ENCODE measurements around the gene VAV2.

Gene VAV2

GRCh38 chr9:133830711-133831110 lies 161.4 kb downstream of the VAV2 start:
- DNase-seq, result no peak

DNA sequence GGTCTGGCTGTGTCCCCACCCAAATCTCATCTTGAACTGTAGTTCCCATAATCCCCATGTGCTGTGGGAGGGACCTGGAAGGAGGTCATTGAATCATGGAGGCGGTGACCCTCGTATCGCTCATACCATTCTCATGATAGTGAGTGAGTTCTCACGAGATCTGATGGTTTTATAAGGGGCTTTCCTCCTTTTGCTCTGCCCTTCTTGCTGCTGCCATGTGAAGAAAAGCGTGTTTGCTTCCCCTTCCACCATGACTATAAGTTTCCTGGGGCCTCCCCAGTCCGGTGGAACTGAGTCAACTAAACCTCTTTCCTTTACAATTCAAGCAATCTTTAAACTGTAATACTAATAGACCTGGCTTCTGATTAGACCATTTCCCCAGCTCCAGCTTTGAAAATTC lies 161.8 kb downstream of the VAV2 start:
- DNase-seq, result no peak

- DNase-seq, result no peak
Measured at GRCh38 chr9:133828338-133828997, 163.7 kb downstream of the VAV2 start.

GRCh38 chr9:133826289-133827085 lies 165.6 kb downstream of the VAV2 start:
- DNase-seq, result no peak

DNA sequence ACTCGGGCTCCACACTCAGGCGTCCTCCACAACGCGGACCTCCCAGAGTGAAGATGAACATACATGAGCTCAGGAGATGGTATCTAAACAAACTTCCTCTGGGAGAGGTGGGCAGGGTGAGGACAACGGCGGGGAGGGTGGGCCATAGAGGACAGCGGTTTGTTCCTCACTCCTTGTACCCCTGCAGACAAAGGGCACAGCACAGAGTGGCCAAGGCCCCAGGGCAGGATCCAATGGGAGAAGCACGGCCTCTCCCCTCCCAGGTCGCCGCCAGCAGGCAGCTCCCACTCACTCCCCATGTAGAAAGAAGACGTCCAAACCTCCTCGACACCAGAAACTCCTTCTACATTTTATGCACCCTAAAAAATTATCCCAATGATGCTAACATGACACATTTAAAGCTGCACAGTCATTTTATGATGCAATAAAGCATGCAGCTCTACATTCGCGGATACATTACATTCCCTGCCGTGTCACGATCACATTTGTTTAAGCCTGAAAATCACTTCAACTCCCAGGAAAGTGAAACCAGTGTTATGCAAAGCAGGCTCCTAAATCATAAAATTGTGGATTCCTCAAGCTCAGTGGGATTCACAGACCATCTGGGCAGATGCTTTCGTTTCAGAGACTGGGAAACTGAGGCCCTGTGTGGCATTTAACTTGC lies 166.4 kb downstream of the VAV2 start:
- no peak for DNase-seq

GRCh38 chr9:133824802-133825186 lies 167.3 kb downstream of the VAV2 start:
- no peak for DNase-seq

- DNase-seq, result no peak
Measured at GRCh38 chr9:133824106-133824801, 167.9 kb downstream of the VAV2 start.

GRCh38 chr9:133823189-133824105 lies 168.7 kb downstream of the VAV2 start:
- no peak for DNase-seq

DNA sequence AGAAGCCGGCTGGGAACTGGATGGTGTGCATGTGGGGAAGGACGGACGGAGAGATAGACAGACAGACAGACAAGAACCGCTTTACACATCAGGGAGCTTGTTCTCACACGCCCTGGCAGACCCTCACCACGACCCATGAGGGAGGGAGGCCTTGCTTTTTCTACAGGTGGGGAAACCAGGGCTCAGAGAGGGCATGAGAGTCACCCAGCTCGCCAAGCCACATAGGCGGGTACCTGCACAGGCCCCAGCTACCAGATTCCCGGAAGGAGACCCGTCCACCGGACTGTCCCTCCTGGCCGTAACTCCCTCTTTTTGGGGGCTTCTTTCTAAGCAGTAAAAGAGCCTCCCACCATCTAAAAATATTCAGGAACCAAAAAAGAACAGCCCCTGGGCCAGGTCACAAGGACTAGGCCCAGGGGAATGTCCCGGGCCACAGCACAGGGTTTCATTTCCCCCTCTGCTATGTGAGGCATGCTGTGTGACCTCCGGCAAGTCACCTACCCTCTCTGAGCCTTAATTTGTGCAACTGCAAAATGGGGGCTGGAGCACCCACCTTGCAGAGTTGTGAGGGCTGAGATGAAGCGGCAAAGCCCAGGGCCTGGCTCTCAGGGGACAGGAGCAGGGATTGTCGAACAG lies 169.6 kb downstream of the VAV2 start:
- DNase-seq, result no peak

DNA sequence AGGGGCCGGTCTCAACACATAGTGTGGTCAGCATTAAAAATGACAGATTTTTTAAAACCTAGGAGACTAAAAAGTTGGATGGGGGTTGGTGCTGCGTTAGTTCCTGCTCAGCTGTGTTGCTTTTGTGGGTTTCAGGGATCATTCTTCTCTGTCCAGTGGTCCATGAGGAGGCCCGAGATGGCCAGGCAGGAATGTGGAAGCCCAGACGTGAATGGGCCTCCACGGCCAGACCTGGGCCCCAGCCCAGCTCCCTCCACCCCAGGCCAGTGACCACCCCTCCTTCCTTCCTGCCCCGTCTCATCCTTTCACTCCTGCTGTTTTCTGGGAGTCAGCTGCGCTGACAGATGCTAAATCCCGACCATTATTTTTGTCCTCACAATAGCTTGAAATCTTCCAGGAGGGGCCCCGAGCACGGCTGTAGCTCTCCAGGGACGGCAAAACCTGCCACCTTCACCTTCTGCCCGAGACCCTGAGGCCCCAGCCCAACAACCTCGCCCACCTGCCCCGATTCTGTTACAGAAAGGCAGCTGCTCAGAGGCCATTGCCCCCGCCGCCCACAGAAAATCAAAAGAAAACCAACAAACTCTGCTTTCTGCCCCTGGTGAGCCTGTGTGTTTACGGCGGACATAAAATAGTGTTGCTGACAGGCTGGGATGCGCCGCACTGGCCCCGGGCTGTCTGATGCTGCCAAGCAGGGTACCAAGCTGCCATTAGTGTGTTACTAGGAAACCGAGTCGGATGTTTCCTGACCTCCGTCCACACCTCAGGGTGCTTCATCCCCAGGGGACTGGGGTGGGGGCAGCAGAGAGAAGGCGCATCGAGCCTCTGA lies 170.3 kb downstream of the VAV2 start:
- DNase-seq, result peak; percentile 8

DNA sequence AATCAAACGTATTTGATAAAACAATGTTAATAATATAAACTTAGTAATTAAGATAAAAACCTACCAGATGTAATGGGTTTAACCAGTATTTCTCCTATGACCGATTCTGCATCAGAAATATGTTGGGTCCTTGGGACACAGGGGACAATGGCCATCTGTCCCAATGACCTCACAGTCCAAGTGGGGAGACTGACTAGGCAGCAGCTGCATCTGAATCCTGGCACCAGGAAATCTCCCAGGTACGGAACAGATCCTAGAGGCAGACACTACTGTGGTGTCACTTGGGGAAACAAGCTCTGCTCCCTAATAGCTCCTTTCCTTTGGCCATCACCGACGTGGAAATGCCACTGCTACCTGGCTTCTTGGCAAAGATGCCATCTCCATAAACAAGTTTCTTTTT lies 172.2 kb downstream of the VAV2 start:
- no peak for DNase-seq

DNA sequence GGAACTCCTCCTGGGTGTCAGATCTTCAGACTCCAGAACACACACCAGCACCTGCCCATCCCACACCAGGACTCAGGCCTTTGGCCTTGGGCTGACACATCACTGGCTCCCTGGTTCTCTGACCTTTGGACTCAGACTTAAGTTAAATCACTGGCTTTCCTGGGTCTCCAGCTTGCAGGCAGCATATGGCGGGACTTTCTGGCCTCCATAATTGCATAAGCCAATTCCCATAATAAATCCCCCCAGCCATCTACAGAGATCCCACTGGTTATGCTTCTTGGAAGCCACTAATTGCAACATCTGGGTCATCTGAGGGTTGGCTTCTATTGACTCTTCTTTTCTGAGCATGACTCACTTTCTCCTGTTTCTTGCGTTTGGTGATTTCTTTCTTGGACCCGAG lies 173.7 kb downstream of the VAV2 start:
- no peak for DNase-seq

DNA sequence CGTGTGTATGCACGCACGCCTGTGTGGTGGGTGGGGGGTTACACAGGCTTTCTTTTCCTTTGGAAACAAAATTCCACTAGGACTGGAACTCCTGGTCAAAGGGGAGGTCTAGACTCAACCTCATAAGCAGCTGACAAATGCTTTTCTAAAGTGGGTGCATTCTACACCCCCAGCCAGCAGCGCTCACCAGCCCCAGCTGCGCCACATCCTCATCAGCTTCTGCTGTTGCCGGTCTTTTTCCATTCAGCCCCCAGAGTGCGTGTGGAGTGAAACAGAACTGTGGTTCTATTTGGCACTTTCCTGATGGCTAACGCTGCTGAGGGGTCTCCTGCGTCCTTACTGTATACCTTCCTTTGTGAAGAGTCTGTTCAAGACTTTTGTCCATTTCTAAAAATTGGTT lies 176.3 kb downstream of the VAV2 start:
- no peak for DNase-seq

DNA sequence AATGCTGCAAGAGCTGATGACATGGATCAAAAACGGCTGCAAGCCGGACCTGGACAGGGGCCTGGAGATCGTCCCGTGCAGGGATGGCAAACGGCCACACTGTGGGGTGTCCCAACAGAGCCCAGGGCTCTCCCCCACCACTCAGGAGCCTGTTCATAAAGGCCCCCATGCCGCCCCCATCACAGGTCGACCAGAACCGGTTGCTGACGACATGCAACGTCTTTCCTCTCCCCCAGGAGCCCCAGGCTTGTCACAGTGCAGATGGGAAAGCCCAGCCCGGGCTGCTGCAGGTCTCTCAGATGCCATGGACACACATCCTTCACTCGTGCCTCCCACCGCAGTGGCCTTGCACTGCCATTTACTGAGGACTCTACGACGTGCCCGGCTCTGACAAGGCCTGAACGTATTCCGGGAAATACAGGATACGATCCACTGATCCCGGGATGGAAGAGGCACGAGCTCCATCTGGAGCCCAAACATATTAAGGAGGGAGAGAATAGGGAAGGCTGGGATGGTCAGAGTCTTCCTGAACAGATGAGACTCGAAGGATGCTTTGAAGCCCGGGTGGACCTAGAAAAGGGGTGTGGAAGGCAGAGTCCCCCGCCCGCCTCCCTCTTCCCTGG lies 177.4 kb downstream of the VAV2 start:
- no peak for DNase-seq

DNA sequence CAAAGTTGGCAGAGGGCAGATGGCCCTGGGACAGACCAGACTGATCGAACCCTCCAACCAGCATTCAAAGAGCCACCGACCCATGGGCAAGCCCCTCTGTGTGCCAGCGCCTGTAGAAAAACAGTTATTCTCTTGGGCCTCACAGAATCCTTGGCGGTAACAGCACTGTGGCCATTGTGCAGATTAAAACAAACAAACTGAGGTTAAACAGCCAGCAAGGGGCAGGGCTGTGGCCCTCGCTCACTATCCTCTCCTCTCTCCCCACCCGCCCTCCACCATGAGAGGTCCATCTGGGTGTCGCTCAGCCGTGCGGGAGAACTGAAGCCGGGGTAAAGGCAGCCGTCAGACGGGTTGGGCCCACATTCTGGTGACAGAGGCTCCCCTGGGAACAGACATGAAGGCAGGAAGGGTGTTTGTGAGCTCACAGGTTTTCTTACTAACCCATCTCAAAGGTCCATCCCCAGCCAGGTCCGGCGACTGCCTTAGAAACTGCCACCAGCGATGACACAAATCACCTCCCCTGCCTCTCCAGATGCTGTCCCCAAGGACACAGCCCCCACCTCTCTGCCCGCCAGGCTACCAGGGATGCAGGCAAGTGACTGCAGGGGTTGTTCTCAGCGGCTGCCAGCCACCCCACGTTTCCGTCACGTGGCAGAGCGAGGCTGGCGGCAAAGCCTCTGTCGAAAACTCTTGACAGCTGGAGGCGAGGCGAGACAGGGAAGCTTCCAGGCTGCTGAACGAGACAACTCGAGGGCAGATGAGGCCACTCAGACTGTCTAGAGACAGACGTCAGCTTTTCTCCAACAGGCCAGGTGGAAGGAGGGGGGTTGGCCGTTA lies 178.2 kb downstream of the VAV2 start:
- no peak for DNase-seq

DNA sequence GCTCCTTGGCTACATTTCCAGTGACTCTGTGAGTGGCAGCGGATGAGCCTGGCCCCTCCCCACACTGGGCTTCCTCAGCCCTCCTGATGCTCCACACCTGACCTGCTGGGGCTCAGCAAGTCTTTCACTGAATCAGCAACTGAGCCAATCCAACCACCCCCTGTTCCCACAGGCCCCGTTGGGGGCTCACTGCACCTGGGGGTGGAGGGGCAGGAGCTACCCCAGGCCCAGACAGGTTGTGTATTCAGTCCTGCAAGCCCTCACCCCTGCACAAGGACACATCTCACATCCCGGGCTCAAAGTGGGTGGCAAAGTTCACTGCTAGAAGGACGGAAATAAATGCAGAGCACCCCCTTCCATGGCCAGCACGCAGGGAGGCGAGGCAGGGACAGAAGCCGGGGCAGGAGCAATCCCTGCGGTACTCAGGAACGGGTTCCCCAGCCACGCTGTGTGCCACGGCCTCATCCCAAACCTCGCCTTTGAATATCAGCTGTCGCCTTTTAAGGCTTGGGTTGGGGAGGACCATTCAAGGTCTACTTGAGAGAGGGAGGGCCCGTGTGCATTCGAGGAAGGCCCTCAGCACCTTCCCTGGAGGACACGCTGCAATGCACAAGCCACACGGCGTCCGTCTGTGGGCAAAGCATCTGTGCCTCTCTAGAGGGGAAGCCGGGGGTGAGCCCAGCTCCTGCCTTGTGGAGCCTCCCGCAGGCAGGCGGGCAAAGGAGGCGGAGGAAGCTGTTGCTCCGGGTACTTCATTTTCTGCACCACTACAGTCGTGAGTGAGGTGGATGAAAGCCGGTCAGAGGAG lies 179.0 kb downstream of the VAV2 start:
- no peak for DNase-seq

- DNase-seq, result no peak
Measured at GRCh38 chr9:133812077-133812868, 179.9 kb downstream of the VAV2 start.

DNA sequence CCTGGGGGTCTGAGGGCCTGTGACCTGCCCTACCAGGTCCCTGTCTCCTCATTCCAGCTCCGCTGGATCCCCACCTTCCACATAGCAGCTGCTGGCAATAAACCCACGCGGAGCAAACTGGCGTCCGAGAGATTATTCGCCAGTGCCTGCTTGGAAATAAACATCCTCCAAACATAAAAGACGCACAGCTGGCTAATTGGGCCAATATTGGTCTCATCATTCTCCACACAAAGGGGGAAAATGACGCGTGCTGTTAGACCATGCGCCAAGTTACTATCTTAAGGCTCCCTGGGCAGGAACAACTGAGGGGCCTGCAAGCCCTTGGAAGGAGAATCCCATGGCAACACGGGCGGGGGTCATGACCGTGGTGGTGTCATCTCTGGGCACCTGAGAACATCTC lies 180.7 kb downstream of the VAV2 start:
- peak; percentile 66 for DNase-seq

All from NCI-H146 (cell line).